H9 (cell line): ENCODE results near the gene TRIM50. TPM values are rescaled to one million over a fixed set of nuclear protein-coding genes. Genes with fewer than 3 reads are reported as not detected.

Experiments used
- DNase-seq: peaks from one replicate; pipeline ENCODE4 v3.0.0-alpha.2; 2017
- H2AFZ ChIP-seq: one replicate; pipeline ENCODE4 v1.6.1; 2013; ENCODE audit warnings: mild to moderate bottlenecking, low read length, control low read depth, moderate library complexity
- H2AK5ac ChIP-seq: 2 replicates; pipeline ENCODE4 v1.6.1; 2013; ENCODE audit warnings: low read length, control low read depth, mixed read lengths; ENCODE audit not compliant: insufficient read length
- H2BK120ac ChIP-seq: one replicate; pipeline ENCODE4 v1.6.1; 2013; ENCODE audit warnings: low read depth, mild to moderate bottlenecking, low read length, control low read depth, inconsistent platforms; ENCODE audit not compliant: poor library complexity, severe bottlenecking
- H2BK12ac ChIP-seq: 2 replicates; pipeline ENCODE4 v1.6.1; 2013; ENCODE audit warnings: low read length, control low read depth, mixed read lengths, low read depth; ENCODE audit not compliant: insufficient read length
- H2BK15ac ChIP-seq: 2 replicates; pipeline ENCODE4 v1.6.1; 2013; ENCODE audit warnings: low read depth, low read length, control low read depth
- H2BK20ac ChIP-seq: one replicate; pipeline ENCODE4 v1.6.1; 2013; ENCODE audit warnings: low read depth, mild to moderate bottlenecking, low read length, control low read depth, inconsistent platforms; ENCODE audit not compliant: poor library complexity, severe bottlenecking
- H2BK5ac ChIP-seq: 2 replicates; pipeline ENCODE4 v1.6.1; 2013; ENCODE audit warnings: low read length, control low read depth, mixed read lengths; ENCODE audit not compliant: insufficient read length
- H3K14ac ChIP-seq: 2 replicates; pipeline ENCODE4 v1.6.1; 2013; ENCODE audit warnings: low read length, control low read depth; ENCODE audit not compliant: insufficient read depth
- H3K18ac ChIP-seq: 2 replicates; pipeline ENCODE4 v1.6.1; 2013; ENCODE audit warnings: low read depth, mild to moderate bottlenecking, mixed read lengths, low read length, control low read depth; ENCODE audit not compliant: insufficient read length
- H3K23ac ChIP-seq: 2 replicates; pipeline ENCODE4 v1.6.1; 2013; ENCODE audit warnings: low read length, control low read depth, mixed read lengths, low read depth; ENCODE audit not compliant: insufficient read length
- H3K23me2 ChIP-seq: 2 replicates; pipeline ENCODE4 v1.6.1; 2013; ENCODE audit warnings: low read depth, mild to moderate bottlenecking, mixed read lengths, low read length, control low read depth; ENCODE audit not compliant: insufficient read length, poor library complexity, severe bottlenecking
- H3K27ac ChIP-seq: 2 replicates; pipeline ENCODE4 v1.5.1; 2013; ENCODE audit warnings: low read length, control low read depth, mixed read lengths, low read depth; ENCODE audit not compliant: insufficient read length
- H3K27me3 ChIP-seq: 2 replicates; pipeline ENCODE4 v1.6.1; 2013; ENCODE audit warnings: low read length, control low read depth, inconsistent platforms; ENCODE audit not compliant: insufficient read depth
- H3K4ac ChIP-seq: 2 replicates; pipeline ENCODE4 v1.6.1; 2013; ENCODE audit warnings: low read depth, mild to moderate bottlenecking, control low read depth, inconsistent platforms, low read length, moderate library complexity
- H3K4me1 ChIP-seq: 2 replicates; pipeline ENCODE4 v1.6.1; 2013; ENCODE audit warnings: low read length, control low read depth, inconsistent platforms; ENCODE audit not compliant: insufficient read depth
- H3K4me2 ChIP-seq: 2 replicates; pipeline ENCODE4 v1.6.1; 2013; ENCODE audit warnings: low read length, control low read depth, mixed read lengths; ENCODE audit not compliant: insufficient read length, insufficient read depth
- H3K56ac ChIP-seq: 2 replicates; pipeline ENCODE4 v1.6.1; 2013; ENCODE audit warnings: low read depth, mild to moderate bottlenecking, mixed read lengths, low read length, control low read depth; ENCODE audit not compliant: insufficient read length
- H3K79me1 ChIP-seq: 2 replicates; pipeline ENCODE4 v1.6.1; 2013; ENCODE audit warnings: low read depth, mild to moderate bottlenecking, moderate library complexity, low read length, control low read depth, inconsistent platforms; ENCODE audit not compliant: insufficient read depth, poor library complexity, severe bottlenecking
- H3K79me2 ChIP-seq: 2 replicates; pipeline ENCODE4 v1.6.1; 2013; ENCODE audit warnings: low read length, control low read depth, inconsistent platforms; ENCODE audit not compliant: insufficient read depth
- H3K9ac ChIP-seq: 2 replicates; pipeline ENCODE4 v1.6.1; 2013; ENCODE audit warnings: low read length, control low read depth, mixed read lengths; ENCODE audit not compliant: insufficient read length; ENCODE audit errors: extremely low read depth
- H3K9me3 ChIP-seq: one replicate; pipeline ENCODE4 v1.6.1; 2013; ENCODE audit warnings: low read depth, low read length, inconsistent platforms; ENCODE audit not compliant: control insufficient read depth
- H3T11ph ChIP-seq: one replicate; pipeline ENCODE4 v1.6.1; 2013; ENCODE audit warnings: mild to moderate bottlenecking, low read length, control low read depth, inconsistent platforms
- H4K20me1 ChIP-seq: one replicate; pipeline ENCODE4 v1.6.1; 2013; ENCODE audit not compliant: control insufficient read depth, insufficient read length, insufficient read depth
- H4K5ac ChIP-seq: 2 replicates; pipeline ENCODE4 v1.6.1; 2013; ENCODE audit warnings: low read depth, mild to moderate bottlenecking, mixed read lengths, low read length, control low read depth; ENCODE audit not compliant: insufficient read length
- H4K8ac ChIP-seq: replicated peaks from 2 replicates; pipeline ENCODE4 v1.6.1; 2013; ENCODE audit warnings: low read length, control low read depth, mixed read lengths, low read depth; ENCODE audit not compliant: insufficient read length
- H4K91ac ChIP-seq: 2 replicates; pipeline ENCODE4 v1.6.1; 2013; ENCODE audit warnings: low read depth, mild to moderate bottlenecking, moderate library complexity, mixed read lengths, low read length, control low read depth; ENCODE audit not compliant: insufficient read length
- H3K27ac Mint-ChIP-seq, 3 experiments: 2 replicates in 2 of 3; 3 replicates in 1 of 3; pipeline ENCODE4 v1.8.0; 2020 to 2021; ENCODE audit warnings: mixed read lengths in 3 of 3, mild to moderate bottlenecking in 1 of 3, moderate library complexity in 1 of 3
- H3K27me3 Mint-ChIP-seq: 2 replicates; pipeline ENCODE4 v1.8.0; 2021; ENCODE audit warnings: low read depth, mild to moderate bottlenecking, moderate library complexity, mixed read lengths
- H3K36me3 Mint-ChIP-seq, 3 experiments: 2 replicates in 2 of 3; 3 replicates in 1 of 3; pipeline ENCODE4 v1.8.0; 2020 to 2021; ENCODE audit warnings: low read depth in 3 of 3, mixed read lengths in 3 of 3; ENCODE audit not compliant: insufficient read depth in 1 of 3
- H3K4me1 Mint-ChIP-seq, 2 experiments: 2 replicates each; pipeline ENCODE4 v1.8.0; 2020; ENCODE audit warnings: mixed read lengths in 2 of 2
- H3K4me3 Mint-ChIP-seq, 2 experiments: 2 replicates in 1 of 2; 3 replicates in 1 of 2; pipeline ENCODE4 v1.8.0; 2020 to 2021; ENCODE audit warnings: mild to moderate bottlenecking in 2 of 2, mixed read lengths in 2 of 2, moderate library complexity in 1 of 2
- H3K9me3 Mint-ChIP-seq, 2 experiments: 2 replicates in 1 of 2; 3 replicates in 1 of 2; pipeline ENCODE4 v1.8.0; 2020; ENCODE audit warnings: mild to moderate bottlenecking in 2 of 2, mixed read lengths in 2 of 2, moderate library complexity in 1 of 2
- CTCF ChIP-seq: fragments of 200-600 bp; sonication (generic); conservative IDR thresholded peaks from 3 replicates; pipeline ENCODE4 v1.8.0; 2021; ENCODE audit warnings: antibody characterized with exemption, mild to moderate bottlenecking
- WGBS: extraction: QIAGEN DNeasy Blood & Tissue Kit; methylation state at CpG from one replicate; pipeline ENCODE4 v1.1.7; 2013; ENCODE audit warnings: missing lambda C conversion rate, low lambda C conversion rate, mixed read lengths; ENCODE audit not compliant: insufficient read length; ENCODE audit errors: extremely low coverage; 5-methylcytosine and 5-hydroxymethylcytosine counted together
- total RNA-seq: library from RNA; stranded (reverse); gene quantifications from 2 replicates; pipeline ENCODE4 v1.2.1, GENCODE V29; 2021

TRIM50 gene
- total RNA-seq, 1 experiment from 2014 or later = not detected

GRCh38 chr7:73359306-73359705 is 31.4 kb upstream of the TRIM50 start:
- H3K23ac ChIP-seq = no peak overlapping the region
- TF ChIP-seq CTCF = no peak
- no peaks in the 10 kb centered on the region; the same call in none of the 2 replicates for H3K27me3 Mint-ChIP-seq
- no peak overlapping the region for H4K91ac ChIP-seq
- H3K14ac ChIP-seq = no peak overlapping the region
- no CpG with 5 or more reads among the region's 11 CpGs for WGBS
- H3K79me2 ChIP-seq = no peaks in the 10 kb centered on the region
- no peak overlapping the region for H3K56ac ChIP-seq
- H3K27me3 ChIP-seq = no peaks in the 10 kb centered on the region
- H3K4me3 Mint-ChIP-seq = no peak overlapping the region
- H4K5ac ChIP-seq = no peak overlapping the region
- H2AK5ac ChIP-seq = no peak overlapping the region
- no peak overlapping the region for H2BK120ac ChIP-seq
- no peak overlapping the region for H3K27ac ChIP-seq
- H3K9ac ChIP-seq = no peak overlapping the region
- no peak overlapping the region for H3T11ph ChIP-seq
- no peaks in the 10 kb centered on the region for H4K20me1 ChIP-seq
- no peak overlapping the region for H2BK15ac ChIP-seq
- H2BK5ac ChIP-seq = no peak overlapping the region
- peak overlapping the region in 2 of 3 experiments; percentile 11 to 39; a peak in 2 of 7 replicates for H3K27ac Mint-ChIP-seq
- no peak overlapping the region for H2AFZ ChIP-seq
- H4K8ac ChIP-seq = no peak overlapping the region
- H3K4me2 ChIP-seq = no peak overlapping the region
- peaks cover 9 to 10% of the 10 kb centered on the region in 2 experiments for H3K4me1 Mint-ChIP-seq
- H3K23me2 ChIP-seq = no peaks in the 10 kb centered on the region
- no peak overlapping the region for H2BK20ac ChIP-seq
- H3K4me1 ChIP-seq = no peaks in the 10 kb centered on the region; the same call in 1 of the 2 replicates
- no peak overlapping the region for H3K4ac ChIP-seq
- H3K9me3 Mint-ChIP-seq = no peaks in the 10 kb centered on the region; a peak in 1 of 5 replicates
- no peak for DNase-seq
- no peaks in the 10 kb centered on the region for H3K36me3 Mint-ChIP-seq
- H3K79me1 ChIP-seq = no peaks in the 10 kb centered on the region
- H3K18ac ChIP-seq = no peak overlapping the region
- H2BK12ac ChIP-seq = no peak overlapping the region
- no peaks in the 10 kb centered on the region for H3K9me3 ChIP-seq
